ENCODE data around the gene KRT33B.

Gene KRT33B

GRCh38 chr17:41333098-41333497 is 36.5 kb downstream of the KRT33B start:
- no peak for TF ChIP-seq CTCF (IDR thresholded peaks at IDR 0.05)

- no peak for TF ChIP-seq CTCF (IDR thresholded peaks at IDR 0.05)
These were observed 37.4 kb downstream of the KRT33B start for GRCh38 chr17:41332239-41332638.

GRCh38 chr17:41331606-41332005 is 38.0 kb downstream of the KRT33B start:
- TF ChIP-seq CTCF (IDR thresholded peaks at IDR 0.05), result no peak

GRCh38 chr17:41329279-41329948 is 40.2 kb downstream of the KRT33B start:
- TF ChIP-seq CTCF (IDR thresholded peaks at IDR 0.05), result peak; percentile 82

- TF ChIP-seq CTCF (IDR thresholded peaks at IDR 0.05), result no peak
These were observed 41.4 kb downstream of the KRT33B start for GRCh38 chr17:41328207-41328606.

- no peak for TF ChIP-seq CTCF (IDR thresholded peaks at IDR 0.05)
These were observed 42.0 kb downstream of the KRT33B start for GRCh38 chr17:41327411-41328120.

- TF ChIP-seq CTCF (IDR thresholded peaks at IDR 0.05), result no peak
These were observed 43.2 kb downstream of the KRT33B start for GRCh38 chr17:41326173-41327145.
